RWPE2 (cell line): ENCODE data around the gene CEP170B.

Experiments
- ATAC-seq: fragments of 200-7000 bp; cut with Tn5 transposase; 3 replicates; pipeline ENCODE4 v1.9.1; 2021; ENCODE audit warnings: low read depth
- DNase-seq: peaks from one replicate; pipeline ENCODE4 v3.0.0-alpha.2; 2020; ENCODE audit warnings: low spot score
- H3K27ac ChIP-seq: fragments of 450-650 bp; 2 replicates; pipeline ENCODE4 v1.5.1; 2017; ENCODE audit warnings: mild to moderate bottlenecking; ENCODE audit not compliant: poor library complexity, severe bottlenecking
- H3K27me3 ChIP-seq: fragments of 250-450 bp; sonication (Bioruptor Pico); 2 replicates; pipeline ENCODE4 v1.5.1; 2021; ENCODE audit warnings: mild to moderate bottlenecking, moderate library complexity; ENCODE audit not compliant: insufficient read depth, poor library complexity, severe bottlenecking
- H3K36me3 ChIP-seq: fragments of 250-450 bp; sonication (Bioruptor Pico); 2 replicates; pipeline ENCODE4 v1.5.1; 2020; ENCODE audit warnings: low read depth, mild to moderate bottlenecking, moderate library complexity
- H3K4me1 ChIP-seq: fragments of 250-450 bp; sonication (Bioruptor Pico); 2 replicates; pipeline ENCODE4 v1.5.1; 2021; ENCODE audit warnings: mild to moderate bottlenecking, moderate library complexity; ENCODE audit not compliant: insufficient read depth, poor library complexity, severe bottlenecking
- H3K4me3 ChIP-seq: fragments of 250-450 bp; sonication (Bioruptor Pico); 2 replicates; pipeline ENCODE4 v1.5.1; 2021; ENCODE audit warnings: mild to moderate bottlenecking, moderate library complexity; ENCODE audit not compliant: severe bottlenecking
- H3K9me3 ChIP-seq: fragments of 250-450 bp; sonication (Bioruptor Pico); 2 replicates; pipeline ENCODE4 v1.5.1; 2021; ENCODE audit warnings: mild to moderate bottlenecking, moderate library complexity; ENCODE audit not compliant: severe bottlenecking
- TF ChIP-seq, protein P1 (sequence below): fragments of 450-650 bp; IDR thresholded peaks from one replicate; pipeline ENCODE4 v1.5.1; 2017; ENCODE audit warnings: mild to moderate bottlenecking, moderate library complexity; ENCODE audit not compliant: poor library complexity, severe bottlenecking

Gene CEP170B

GRCh38 chr14:104844306-104845032, 20.6 kb upstream of the CEP170B start:
- DNase-seq: peak; percentile 69
- Histone ChIP-seq H3K27me3 (peaks cover 75% of the 10 kb centered on the region), H3K9me3 (no peaks in the 10 kb centered on the region), H3K36me3 (no peaks in the 10 kb centered on the region), H3K4me1 (no peaks in the 10 kb centered on the region), H3K27ac (no peak overlapping the region), H3K4me3 (no peak overlapping the region)
- no peak for ATAC-seq
- TF ChIP-seq, protein P1, sequence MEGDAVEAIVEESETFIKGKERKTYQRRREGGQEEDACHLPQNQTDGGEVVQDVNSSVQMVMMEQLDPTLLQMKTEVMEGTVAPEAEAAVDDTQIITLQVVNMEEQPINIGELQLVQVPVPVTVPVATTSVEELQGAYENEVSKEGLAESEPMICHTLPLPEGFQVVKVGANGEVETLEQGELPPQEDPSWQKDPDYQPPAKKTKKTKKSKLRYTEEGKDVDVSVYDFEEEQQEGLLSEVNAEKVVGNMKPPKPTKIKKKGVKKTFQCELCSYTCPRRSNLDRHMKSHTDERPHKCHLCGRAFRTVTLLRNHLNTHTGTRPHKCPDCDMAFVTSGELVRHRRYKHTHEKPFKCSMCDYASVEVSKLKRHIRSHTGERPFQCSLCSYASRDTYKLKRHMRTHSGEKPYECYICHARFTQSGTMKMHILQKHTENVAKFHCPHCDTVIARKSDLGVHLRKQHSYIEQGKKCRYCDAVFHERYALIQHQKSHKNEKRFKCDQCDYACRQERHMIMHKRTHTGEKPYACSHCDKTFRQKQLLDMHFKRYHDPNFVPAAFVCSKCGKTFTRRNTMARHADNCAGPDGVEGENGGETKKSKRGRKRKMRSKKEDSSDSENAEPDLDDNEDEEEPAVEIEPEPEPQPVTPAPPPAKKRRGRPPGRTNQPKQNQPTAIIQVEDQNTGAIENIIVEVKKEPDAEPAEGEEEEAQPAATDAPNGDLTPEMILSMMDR: no peak

DNA sequence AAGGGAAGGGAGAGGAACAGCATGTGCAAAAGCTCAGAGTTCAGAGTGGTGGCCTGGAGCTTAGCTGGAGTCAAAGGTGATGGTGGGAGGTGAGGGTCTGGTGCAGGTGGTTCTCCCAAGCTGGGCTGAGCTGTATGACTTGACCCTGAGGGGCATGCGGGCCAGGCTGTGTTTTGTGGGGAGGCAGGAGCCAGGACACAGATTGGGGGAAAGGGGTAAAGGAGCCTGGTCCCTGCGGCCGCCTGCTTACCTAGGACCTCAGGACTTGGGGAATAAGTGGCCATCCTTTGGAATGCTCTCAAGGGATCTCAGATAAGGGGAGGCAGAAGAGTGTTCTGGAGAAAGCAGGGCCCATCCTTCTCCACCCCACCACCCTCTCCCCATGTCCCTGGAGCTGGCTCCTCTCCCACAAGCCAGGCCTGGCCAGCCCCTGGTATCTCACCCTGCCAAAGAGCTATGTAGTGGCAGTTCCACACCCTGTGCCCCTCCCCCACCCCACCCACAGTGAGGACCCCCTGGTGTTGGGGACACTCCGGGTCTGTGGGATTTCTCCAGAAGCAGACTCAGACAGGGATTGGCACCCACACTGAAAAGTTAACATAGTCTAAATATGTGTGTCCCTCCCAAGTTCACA, 19.9 kb upstream of the CEP170B start:
- Histone ChIP-seq H3K9me3 (no peaks in the 10 kb centered on the region), H3K36me3 (no peaks in the 10 kb centered on the region), H3K27ac (no peak overlapping the region), H3K4me3 (no peak overlapping the region), H3K27me3 (peaks cover 68% of the 10 kb centered on the region), H3K4me1 (no peaks in the 10 kb centered on the region)
- DNase-seq: peak; percentile 63
- TF ChIP-seq, protein P1: no peak
- no peak for ATAC-seq

DNA sequence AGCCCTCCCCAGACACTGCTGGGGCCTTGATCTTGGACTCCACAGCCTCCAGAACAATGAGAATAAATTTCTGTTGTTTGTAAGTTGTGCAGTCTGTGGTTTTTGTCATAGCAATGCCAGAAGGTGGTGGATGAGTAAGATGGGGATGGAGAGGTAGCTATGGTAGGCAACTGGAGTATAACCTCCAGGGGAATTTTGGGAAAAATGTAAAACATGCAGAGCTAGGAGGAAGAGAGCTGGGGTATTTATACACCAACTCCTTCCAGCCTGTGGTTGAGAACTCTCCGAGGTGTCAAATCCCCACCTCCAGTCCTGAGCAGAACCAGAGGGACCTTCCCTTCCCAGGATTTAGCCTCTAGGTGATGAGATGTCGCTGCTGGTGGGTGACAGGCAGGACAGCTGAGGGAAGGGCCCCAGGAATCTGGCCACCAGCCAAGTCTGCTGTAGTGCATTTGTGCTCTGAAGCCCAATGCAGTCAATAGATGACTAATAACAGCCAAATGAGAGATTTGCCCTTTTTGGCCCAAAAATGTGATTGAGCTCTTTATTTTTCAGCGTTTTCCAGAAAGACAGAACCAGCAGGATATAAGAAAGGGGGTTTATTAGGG, 19.1 kb upstream of the CEP170B start:
- Histone ChIP-seq H3K27me3 (peaks cover 60% of the 10 kb centered on the region), H3K4me3 (no peak overlapping the region), H3K27ac (no peak overlapping the region), H3K9me3 (no peaks in the 10 kb centered on the region), H3K4me1 (no peaks in the 10 kb centered on the region), H3K36me3 (no peaks in the 10 kb centered on the region)
- TF ChIP-seq, protein P1: no peak
- DNase-seq (peak; percentile 31), ATAC-seq (no peak)

GRCh38 chr14:104852280-104852663, 12.8 kb upstream of the CEP170B start:
- TF ChIP-seq, protein P1: no peak
- no peaks in the 10 kb centered on the region for H3K9me3 ChIP-seq
- H3K4me1 ChIP-seq: no peaks in the 10 kb centered on the region
- H3K36me3 ChIP-seq: no peaks in the 10 kb centered on the region
- DNase-seq (peak; percentile 44), ATAC-seq (no peak; the same call in 2 of the 3 replicates)
- peaks cover 10% of the 10 kb centered on the region for H3K27me3 ChIP-seq
- no peak overlapping the region for H3K4me3 ChIP-seq
- no peak overlapping the region for H3K27ac ChIP-seq
